Measurements from ENCODE around the gene GSTA3. TPM values are rescaled to one million over a fixed set of nuclear protein-coding genes. Genes with fewer than 3 reads are reported as not detected.
"Not testable (repeated sequence)": the region's sequence is repeated elsewhere in the genome, so short reads cannot be mapped to it uniquely, and the experiment has no call there.

The GSTA3 gene
- total RNA-seq, 1 donor from 2014 or later, result not detected

GRCh38 chr6:52925042-52925441, 15.5 kb upstream of the GSTA3 start:
- no peaks in the 10 kb centered on the region for H4K20me1 ChIP-seq (ENCODE audit: low read depth)
- H3F3A ChIP-seq (ENCODE audit: low read depth), result peaks cover 8% of the 10 kb centered on the region
- H3K4me3 ChIP-seq, result no peak overlapping the region
- H3K27ac ChIP-seq, result no peak overlapping the region
- Mint-ChIP-seq H3K4me3 (no peak overlapping the region), H3K36me3 (no peaks in the 10 kb centered on the region), H3K27me3 (ENCODE audit: insufficient read depth, low read depth) (no peaks in the 10 kb centered on the region), H3K9me3 (peaks cover 10% of the 10 kb centered on the region), H3K4me1 (peaks cover 18% of the 10 kb centered on the region), H3K27ac (no peak overlapping the region)
- peaks cover 26% of the 10 kb centered on the region for H3K4me1 ChIP-seq
- no peaks in the 10 kb centered on the region for H3K9me3 ChIP-seq (ENCODE audit: low read depth)
- no peak for DNase-seq (ENCODE audit: low spot score)
- no peak overlapping the region for H3K9ac ChIP-seq
- no peak overlapping the region for H2AFZ ChIP-seq (replicated peaks)
- no peak overlapping the region for H3K4me2 ChIP-seq
- H3K36me3 ChIP-seq, result no peaks in the 10 kb centered on the region
- no peaks in the 10 kb centered on the region for H3K79me2 ChIP-seq (ENCODE audit: low read depth)
- TF ChIP-seq EZH2phosphoT487 (IDR thresholded peaks at IDR 0.05) (no peak), CTCF (IDR thresholded peaks at IDR 0.05) (no peak), EZH2 (IDR thresholded peaks at IDR 0.05) (no peak)
- H3K27me3 ChIP-seq, result no peaks in the 10 kb centered on the region

- H3K4me3 ChIP-seq; H3K9me3 Mint-ChIP-seq; H2AFZ ChIP-seq (replicated peaks); H3K27me3 Mint-ChIP-seq (ENCODE audit: insufficient read depth, low read depth); H4K20me1 ChIP-seq (ENCODE audit: low read depth); H3K27ac ChIP-seq; H3K27me3 ChIP-seq; H3K79me2 ChIP-seq (ENCODE audit: low read depth); H3K9me3 ChIP-seq (ENCODE audit: low read depth); H3K4me3 Mint-ChIP-seq; H3K36me3 Mint-ChIP-seq; H3K36me3 ChIP-seq; H3F3A ChIP-seq (ENCODE audit: low read depth); H3K27ac Mint-ChIP-seq; H3K9ac ChIP-seq; DNase-seq (ENCODE audit: low spot score): not testable (repeated sequence)
- Histone ChIP-seq H3K4me1 (peaks cover 26% of the 10 kb centered on the region), H3K4me2 (peak overlapping the region; percentile 48)
- peaks cover 18% of the 10 kb centered on the region for H3K4me1 Mint-ChIP-seq
Observed at GRCh38 chr6:52923689-52924088, 14.2 kb upstream of the GSTA3 start.

GRCh38 chr6:52922161-52922560, 12.7 kb upstream of the GSTA3 start:
- peaks cover 2% of the 10 kb centered on the region for H3K9me3 Mint-ChIP-seq
- peaks cover 8% of the 10 kb centered on the region for H3F3A ChIP-seq (ENCODE audit: low read depth)
- H4K20me1 ChIP-seq (ENCODE audit: low read depth), result no peaks in the 10 kb centered on the region
- H3K4me1 Mint-ChIP-seq, result peaks cover 13% of the 10 kb centered on the region
- peaks cover 26% of the 10 kb centered on the region for H3K4me1 ChIP-seq
- no peaks in the 10 kb centered on the region for H3K79me2 ChIP-seq (ENCODE audit: low read depth)
- H3K4me3 ChIP-seq, result no peak overlapping the region
- no peak overlapping the region for H3K27ac ChIP-seq
- no peak overlapping the region for H3K9ac ChIP-seq
- DNase-seq (ENCODE audit: low spot score), result no peak
- no peaks in the 10 kb centered on the region for H3K27me3 Mint-ChIP-seq (ENCODE audit: insufficient read depth, low read depth)
- no peak overlapping the region for H3K4me3 Mint-ChIP-seq
- H3K27ac Mint-ChIP-seq, result no peak overlapping the region
- no peak overlapping the region for H2AFZ ChIP-seq (replicated peaks)
- no peak overlapping the region for H3K4me2 ChIP-seq
- no peaks in the 10 kb centered on the region for H3K27me3 ChIP-seq
- H3K36me3 Mint-ChIP-seq, result no peaks in the 10 kb centered on the region
- TF ChIP-seq EZH2 (IDR thresholded peaks at IDR 0.05), result no peak
- no peak for TF ChIP-seq CTCF (IDR thresholded peaks at IDR 0.05)
- TF ChIP-seq EZH2phosphoT487 (IDR thresholded peaks at IDR 0.05), result no peak
- H3K9me3 ChIP-seq (ENCODE audit: low read depth), result no peaks in the 10 kb centered on the region
- H3K36me3 ChIP-seq, result no peaks in the 10 kb centered on the region

GRCh38 chr6:52921743-52922142, 12.2 kb upstream of the GSTA3 start:
- Mint-ChIP-seq H3K4me1 (peaks cover 11% of the 10 kb centered on the region), H3K9me3 (no peaks in the 10 kb centered on the region), H3K4me3 (no peak overlapping the region), H3K27ac (no peak overlapping the region), H3K27me3 (ENCODE audit: insufficient read depth, low read depth) (no peaks in the 10 kb centered on the region), H3K36me3 (no peaks in the 10 kb centered on the region)
- DNase-seq (ENCODE audit: low spot score), result no peak
- H3K79me2 ChIP-seq (ENCODE audit: low read depth), result no peaks in the 10 kb centered on the region
- no peak overlapping the region for H3K4me3 ChIP-seq
- H3K9ac ChIP-seq, result no peak overlapping the region
- no peaks in the 10 kb centered on the region for H3K36me3 ChIP-seq
- no peak overlapping the region for H3K27ac ChIP-seq
- H3K9me3 ChIP-seq (ENCODE audit: low read depth), result no peaks in the 10 kb centered on the region
- H4K20me1 ChIP-seq (ENCODE audit: low read depth), result no peaks in the 10 kb centered on the region
- no peaks in the 10 kb centered on the region for H3K27me3 ChIP-seq
- peaks cover 8% of the 10 kb centered on the region for H3F3A ChIP-seq (ENCODE audit: low read depth)
- no peak overlapping the region for H2AFZ ChIP-seq (replicated peaks)
- TF ChIP-seq EZH2 (IDR thresholded peaks at IDR 0.05) (no peak), EZH2phosphoT487 (IDR thresholded peaks at IDR 0.05) (no peak), CTCF (IDR thresholded peaks at IDR 0.05) (no peak)
- H3K4me1 ChIP-seq, result peaks cover 26% of the 10 kb centered on the region
- no peak overlapping the region for H3K4me2 ChIP-seq

GRCh38 chr6:52919511-52919910, 10.0 kb upstream of the GSTA3 start:
- not testable (repeated sequence) for H3K27me3 Mint-ChIP-seq (ENCODE audit: insufficient read depth, low read depth); H3K9me3 ChIP-seq (ENCODE audit: low read depth); H3K36me3 ChIP-seq; H3F3A ChIP-seq (ENCODE audit: low read depth); H4K20me1 ChIP-seq (ENCODE audit: low read depth); H3K27ac Mint-ChIP-seq; H3K79me2 ChIP-seq (ENCODE audit: low read depth); H3K9ac ChIP-seq; H3K36me3 Mint-ChIP-seq; H3K4me3 Mint-ChIP-seq; H3K27me3 ChIP-seq; H2AFZ ChIP-seq (replicated peaks); DNase-seq (ENCODE audit: low spot score); H3K27ac ChIP-seq; H3K9me3 Mint-ChIP-seq; H3K4me1 Mint-ChIP-seq; H3K4me3 ChIP-seq; H3K4me2 ChIP-seq
- peaks cover 17% of the 10 kb centered on the region for H3K4me1 ChIP-seq

GRCh38 chr6:52918771-52919170, 9.3 kb upstream of the GSTA3 start:
- H3K27ac Mint-ChIP-seq; DNase-seq (ENCODE audit: low spot score); H4K20me1 ChIP-seq (ENCODE audit: low read depth); H3K4me1 Mint-ChIP-seq; H3K4me3 Mint-ChIP-seq; H3F3A ChIP-seq (ENCODE audit: low read depth); H3K9me3 Mint-ChIP-seq; H3K27me3 Mint-ChIP-seq (ENCODE audit: insufficient read depth, low read depth); H3K4me2 ChIP-seq; H3K4me1 ChIP-seq; H3K36me3 ChIP-seq; H3K27ac ChIP-seq; H3K9me3 ChIP-seq (ENCODE audit: low read depth); H3K79me2 ChIP-seq (ENCODE audit: low read depth); H3K36me3 Mint-ChIP-seq; H2AFZ ChIP-seq (replicated peaks); H3K27me3 ChIP-seq; H3K9ac ChIP-seq; H3K4me3 ChIP-seq: not testable (repeated sequence)

Data from neural progenitor cell (in vitro differentiated cells).